ENCODE results near the gene SHISA7.

The SHISA7 gene

GRCh38 chr19:55440411-55441105 lies 2.5 kb downstream of the SHISA7 start:
- POLR2A ChIA-PET = no interaction called here
- H3K27ac ChIP-seq (ENCODE audit: extremely low read depth, low read depth, low read length) = no peak overlapping the region
- H3K4me1 ChIP-seq (ENCODE audit: control insufficient read depth, insufficient read depth, low read length) = peaks cover 3% of the 10 kb centered on the region; the same call in 1 of the 2 replicates
- H3K4me3 ChIP-seq (ENCODE audit: low read depth, low read length) = no peak overlapping the region
- no peaks in the 10 kb centered on the region for H3K36me3 ChIP-seq (ENCODE audit: control insufficient read depth in 2 of 2, insufficient read depth in 1 of 2, low read length in 2 of 2)
- peak; percentile 51 for TF ChIP-seq SP2 (tag by site-specific recombination; IDR thresholded peaks at IDR 0.05)
- TF ChIP-seq KLF1 (tag by site-specific recombination; IDR thresholded peaks at IDR 0.05) = peak; percentile 29; the same call in 1 of the 2 replicates
- TF ChIP-seq GLIS2 (tag by site-specific recombination; IDR thresholded peaks at IDR 0.05) = 0 out of 2 replicates have a peak, but pooled peaks have one; percentile 8
- TF ChIP-seq, protein P1, sequence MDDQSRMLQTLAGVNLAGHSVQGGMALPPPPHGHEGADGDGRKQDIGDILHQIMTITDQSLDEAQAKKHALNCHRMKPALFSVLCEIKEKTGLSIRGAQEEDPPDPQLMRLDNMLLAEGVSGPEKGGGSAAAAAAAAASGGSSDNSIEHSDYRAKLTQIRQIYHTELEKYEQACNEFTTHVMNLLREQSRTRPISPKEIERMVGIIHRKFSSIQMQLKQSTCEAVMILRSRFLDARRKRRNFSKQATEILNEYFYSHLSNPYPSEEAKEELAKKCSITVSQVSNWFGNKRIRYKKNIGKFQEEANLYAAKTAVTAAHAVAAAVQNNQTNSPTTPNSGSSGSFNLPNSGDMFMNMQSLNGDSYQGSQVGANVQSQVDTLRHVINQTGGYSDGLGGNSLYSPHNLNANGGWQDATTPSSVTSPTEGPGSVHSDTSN (CRISPR knock-in tag; IDR thresholded peaks at IDR 0.05) = 0 out of 2 replicates have a peak, but pooled peaks have one; percentile 38
- TF ChIP-seq ZNF426 (tag by site-specific recombination; IDR thresholded peaks at IDR 0.05) = no peak
- TF ChIP-seq SP3 (tag by site-specific recombination; IDR thresholded peaks at IDR 0.05) = peak; percentile 47; the same call in 1 of the 2 replicates
- no peak for TF ChIP-seq ZBTB48 (tag by site-specific recombination; IDR thresholded peaks at IDR 0.05)
- TF ChIP-seq ZXDB (tag by site-specific recombination; IDR thresholded peaks at IDR 0.05) = no peak
- TF ChIP-seq KLF8 (tag by site-specific recombination; IDR thresholded peaks at IDR 0.05) = 0 out of 2 replicates have a peak, but pooled peaks have one; percentile 17
- TF ChIP-seq KLF9 (tag by site-specific recombination; IDR thresholded peaks at IDR 0.05; ENCODE audit: low read depth) = peak; percentile 88
- CTCF ChIA-PET = interaction anchor here (1.0 to 1.7 kb wide), 2 partner anchors 26 to 28 kb away, joined by 3 to 5 read pairs; no protein-coding TSS in a partner anchor
- no peaks in the 10 kb centered on the region for H3K9me3 ChIP-seq (ENCODE audit: control insufficient read depth, insufficient read depth, low read depth, low read length)

DNA sequence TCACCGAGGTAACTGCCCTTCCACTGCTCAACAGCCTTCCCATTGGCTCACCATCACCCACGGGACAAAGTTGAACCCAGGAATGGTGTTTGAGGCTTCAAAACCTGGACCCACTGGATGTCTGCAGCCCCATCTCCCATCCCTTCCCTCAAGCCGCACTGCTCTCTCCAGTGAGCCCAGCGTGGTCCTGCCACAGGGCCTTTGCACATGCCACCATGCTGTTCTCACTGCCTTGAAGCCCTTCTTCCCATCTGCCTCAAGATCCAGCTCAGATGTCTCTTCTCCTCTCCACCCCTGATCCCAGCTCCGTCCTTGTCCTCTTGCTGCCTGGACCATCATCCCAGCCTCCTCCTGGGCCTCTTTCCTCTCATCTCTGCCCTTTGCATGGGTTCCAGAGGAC lies 4.0 kb downstream of the SHISA7 start:
- ChIA-PET CTCF (interaction anchor here (1.8 kb wide), 1 partner anchor 65 kb away, joined by 7 read pairs; no protein-coding TSS in a partner anchor), POLR2A (interaction anchor here (0.6 kb wide), 1 partner anchor 1377 kb away, joined by 5 read pairs; no protein-coding TSS in a partner anchor)
- H3K36me3 ChIP-seq (ENCODE audit: control insufficient read depth in 2 of 2, insufficient read depth in 1 of 2, low read length in 2 of 2) = no peaks in the 10 kb centered on the region
- TF ChIP-seq ZNF580 (tag by site-specific recombination; IDR thresholded peaks at IDR 0.05) (0 out of 2 replicates have a peak, but pooled peaks have one; percentile 28), ZNF768 (tag by site-specific recombination; IDR thresholded peaks at IDR 0.05) (peak; percentile 7; the same call in 1 of the 2 replicates), ZNF677 (tag by site-specific recombination; IDR thresholded peaks at IDR 0.05) (no peak), ZNF623 (tag by site-specific recombination; IDR thresholded peaks at IDR 0.05) (peak; percentile 100), ZBTB44 (tag by site-specific recombination; IDR thresholded peaks at IDR 0.05) (no peak), ZNF394 (tag by site-specific recombination; IDR thresholded peaks at IDR 0.05; ENCODE audit: borderline replicate concordance) (no peak), ZNF391 (tag by site-specific recombination; IDR thresholded peaks at IDR 0.05; ENCODE audit: borderline replicate concordance, low read depth) (no peak), ZNF221 (tag by site-specific recombination; IDR thresholded peaks at IDR 0.05; ENCODE audit: borderline replicate concordance) (no peak), ZBTB48 (tag by site-specific recombination; IDR thresholded peaks at IDR 0.05) (no peak), ZXDB (tag by site-specific recombination; IDR thresholded peaks at IDR 0.05) (no peak), ZNF521 (tag by site-specific recombination; IDR thresholded peaks at IDR 0.05) (no peak), FEZF1 (tag by site-specific recombination; IDR thresholded peaks at IDR 0.05) (no peak), KLF8 (tag by site-specific recombination; IDR thresholded peaks at IDR 0.05) (0 out of 2 replicates have a peak, but pooled peaks have one; percentile 31), ZNF670 (tag by site-specific recombination; IDR thresholded peaks at IDR 0.05; ENCODE audit: low read depth) (no peak), ZNF664 (tag by site-specific recombination; IDR thresholded peaks at IDR 0.05) (no peak)
- TF ChIP-seq, protein P2, sequence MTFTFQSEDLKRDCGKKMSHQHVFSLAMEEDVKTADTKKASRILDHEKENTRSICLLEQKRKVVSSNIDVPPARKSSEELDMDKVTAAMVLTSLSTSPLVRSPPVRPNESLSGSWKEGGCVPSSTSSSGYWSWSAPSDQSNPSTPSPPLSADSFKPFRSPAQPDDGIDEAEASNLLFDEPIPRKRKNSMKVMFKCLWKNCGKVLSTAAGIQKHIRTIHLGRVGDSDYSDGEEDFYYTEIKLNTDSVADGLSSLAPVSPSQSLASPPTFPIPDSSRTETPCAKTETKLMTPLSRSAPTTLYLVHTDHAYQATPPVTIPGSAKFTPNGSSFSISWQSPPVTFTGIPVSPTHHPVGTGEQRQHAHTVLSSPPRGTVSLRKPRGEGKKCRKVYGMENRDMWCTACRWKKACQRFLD (tag by site-specific recombination; IDR thresholded peaks at IDR 0.05) = no peak
- TF ChIP-seq, protein P3, sequence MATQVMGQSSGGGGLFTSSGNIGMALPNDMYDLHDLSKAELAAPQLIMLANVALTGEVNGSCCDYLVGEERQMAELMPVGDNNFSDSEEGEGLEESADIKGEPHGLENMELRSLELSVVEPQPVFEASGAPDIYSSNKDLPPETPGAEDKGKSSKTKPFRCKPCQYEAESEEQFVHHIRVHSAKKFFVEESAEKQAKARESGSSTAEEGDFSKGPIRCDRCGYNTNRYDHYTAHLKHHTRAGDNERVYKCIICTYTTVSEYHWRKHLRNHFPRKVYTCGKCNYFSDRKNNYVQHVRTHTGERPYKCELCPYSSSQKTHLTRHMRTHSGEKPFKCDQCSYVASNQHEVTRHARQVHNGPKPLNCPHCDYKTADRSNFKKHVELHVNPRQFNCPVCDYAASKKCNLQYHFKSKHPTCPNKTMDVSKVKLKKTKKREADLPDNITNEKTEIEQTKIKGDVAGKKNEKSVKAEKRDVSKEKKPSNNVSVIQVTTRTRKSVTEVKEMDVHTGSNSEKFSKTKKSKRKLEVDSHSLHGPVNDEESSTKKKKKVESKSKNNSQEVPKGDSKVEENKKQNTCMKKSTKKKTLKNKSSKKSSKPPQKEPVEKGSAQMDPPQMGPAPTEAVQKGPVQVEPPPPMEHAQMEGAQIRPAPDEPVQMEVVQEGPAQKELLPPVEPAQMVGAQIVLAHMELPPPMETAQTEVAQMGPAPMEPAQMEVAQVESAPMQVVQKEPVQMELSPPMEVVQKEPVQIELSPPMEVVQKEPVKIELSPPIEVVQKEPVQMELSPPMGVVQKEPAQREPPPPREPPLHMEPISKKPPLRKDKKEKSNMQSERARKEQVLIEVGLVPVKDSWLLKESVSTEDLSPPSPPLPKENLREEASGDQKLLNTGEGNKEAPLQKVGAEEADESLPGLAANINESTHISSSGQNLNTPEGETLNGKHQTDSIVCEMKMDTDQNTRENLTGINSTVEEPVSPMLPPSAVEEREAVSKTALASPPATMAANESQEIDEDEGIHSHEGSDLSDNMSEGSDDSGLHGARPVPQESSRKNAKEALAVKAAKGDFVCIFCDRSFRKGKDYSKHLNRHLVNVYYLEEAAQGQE (tag by site-specific recombination; IDR thresholded peaks at IDR 0.05) = no peak

More for the DNA sequence above, 4.0 kb downstream of the SHISA7 start:
- no peaks in the 10 kb centered on the region for H3K9me3 ChIP-seq (ENCODE audit: control insufficient read depth, insufficient read depth, low read depth, low read length)
- peaks cover 3% of the 10 kb centered on the region; the same call in 1 of the 2 replicates for H3K4me1 ChIP-seq (ENCODE audit: control insufficient read depth, insufficient read depth, low read length)
- no peak overlapping the region for H3K4me3 ChIP-seq (ENCODE audit: low read depth, low read length)
- H3K27ac ChIP-seq (ENCODE audit: extremely low read depth, low read depth, low read length) = no peak overlapping the region
